ENCODE measurements around the gene HORMAD2. TPM values are rescaled to one million over a fixed set of nuclear protein-coding genes. Genes with fewer than 3 reads are reported as not detected.

The HORMAD2 gene
- total RNA-seq, 4 donors from 2014 or later, result not detected

- Histone ChIP-seq H3K27me3 (no peaks in the 10 kb centered on the region), H3K4me1 (peaks cover 0 to 14% (median 3%) of the 10 kb centered on the region in 4 donors), H3K27ac (no peak overlapping the region), H3K36me3 (no peaks in the 10 kb centered on the region), H3K9me3 (no peaks in the 10 kb centered on the region), H3K4me3 (no peak overlapping the region)
- no peak for DNase-seq (ENCODE audit: low spot score in 2 of 2)
- WGBS, 2 donors, result 95 to 97% methylated on average over 15 of the region's 15 CpGs
- no peak for TF ChIP-seq CTCF (IDR thresholded peaks at IDR 0.05)
- no peak for TF ChIP-seq EP300 (IDR thresholded peaks at IDR 0.05)
- TF ChIP-seq POLR2A (IDR thresholded peaks at IDR 0.05), result no peak
Measured at GRCh38 chr22:30046716-30047363, 33.4 kb upstream of the HORMAD2 start.

GRCh38 chr22:30047364-30047738 lies 32.9 kb upstream of the HORMAD2 start:
- Histone ChIP-seq H3K9me3 (no peaks in the 10 kb centered on the region), H3K27me3 (no peaks in the 10 kb centered on the region), H3K27ac (no peak overlapping the region), H3K4me3 (no peak overlapping the region), H3K4me1 (peaks cover 0 to 14% (median 3%) of the 10 kb centered on the region in 4 donors), H3K36me3 (no peaks in the 10 kb centered on the region)
- TF ChIP-seq CTCF (IDR thresholded peaks at IDR 0.05) (no peak), EP300 (IDR thresholded peaks at IDR 0.05) (no peak), POLR2A (IDR thresholded peaks at IDR 0.05) (no peak)
- WGBS, 2 donors, result 74 to 79% methylated on average over 3 of the region's 3 CpGs
- DNase-seq (ENCODE audit: low spot score in 2 of 2), result no peak

- Histone ChIP-seq H3K4me1 (peaks cover 0 to 14% (median 1%) of the 10 kb centered on the region in 4 donors), H3K27ac (no peak overlapping the region), H3K4me3 (no peak overlapping the region), H3K27me3 (no peaks in the 10 kb centered on the region), H3K9me3 (no peaks in the 10 kb centered on the region), H3K36me3 (no peaks in the 10 kb centered on the region)
- DNase-seq (ENCODE audit: low spot score in 2 of 2), result no peak
- WGBS, 2 donors, result 89 to 91% methylated on average over 2 of the region's 2 CpGs
- TF ChIP-seq EP300 (IDR thresholded peaks at IDR 0.05) (no peak), POLR2A (IDR thresholded peaks at IDR 0.05) (no peak), CTCF (IDR thresholded peaks at IDR 0.05) (no peak)
Measured at GRCh38 chr22:30048681-30049080, 31.6 kb upstream of the HORMAD2 start.

GRCh38 chr22:30054067-30054763 lies 26.0 kb upstream of the HORMAD2 start:
- WGBS, 2 donors, result 77 to 79% methylated on average over 10 of the region's 10 CpGs
- H3K9me3 ChIP-seq, result peaks cover 0 to 16% (median 2%) of the 10 kb centered on the region in 4 donors
- H3K27ac ChIP-seq, result no peak overlapping the region
- H3K27me3 ChIP-seq, result no peaks in the 10 kb centered on the region
- H3K4me1 ChIP-seq, result no peaks in the 10 kb centered on the region
- DNase-seq (ENCODE audit: low spot score in 2 of 2), result no peak
- no peaks in the 10 kb centered on the region for H3K36me3 ChIP-seq
- no peak overlapping the region for H3K4me3 ChIP-seq
- no peak for TF ChIP-seq CTCF (IDR thresholded peaks at IDR 0.05)
- TF ChIP-seq POLR2A (IDR thresholded peaks at IDR 0.05), result no peak
- no peak for TF ChIP-seq EP300 (IDR thresholded peaks at IDR 0.05)

GRCh38 chr22:30054764-30055069 lies 25.5 kb upstream of the HORMAD2 start:
- no peak for TF ChIP-seq CTCF (IDR thresholded peaks at IDR 0.05)
- TF ChIP-seq EP300 (IDR thresholded peaks at IDR 0.05), result no peak
- TF ChIP-seq POLR2A (IDR thresholded peaks at IDR 0.05), result no peak
- peaks cover 0 to 16% (median 2%) of the 10 kb centered on the region in 4 donors for H3K9me3 ChIP-seq
- H3K36me3 ChIP-seq, result no peaks in the 10 kb centered on the region
- H3K27me3 ChIP-seq, result no peaks in the 10 kb centered on the region
- H3K4me1 ChIP-seq, result no peaks in the 10 kb centered on the region
- H3K4me3 ChIP-seq, result no peak overlapping the region
- H3K27ac ChIP-seq, result no peak overlapping the region
- no peak for DNase-seq (ENCODE audit: low spot score in 2 of 2)

Data from tibial nerve (tissue), 4 donors.